HG02610 (cell line): ENCODE data around the gene KCP.

Experiments used
- ATAC-seq: cut with Tn5 transposase; IDR thresholded peaks from one replicate; pipeline ENCODE4 v1.9.1; 2021; ENCODE audit warnings: mild to moderate bottlenecking, moderate library complexity; ENCODE audit not compliant: unreplicated experiment

KCP gene

DNA sequence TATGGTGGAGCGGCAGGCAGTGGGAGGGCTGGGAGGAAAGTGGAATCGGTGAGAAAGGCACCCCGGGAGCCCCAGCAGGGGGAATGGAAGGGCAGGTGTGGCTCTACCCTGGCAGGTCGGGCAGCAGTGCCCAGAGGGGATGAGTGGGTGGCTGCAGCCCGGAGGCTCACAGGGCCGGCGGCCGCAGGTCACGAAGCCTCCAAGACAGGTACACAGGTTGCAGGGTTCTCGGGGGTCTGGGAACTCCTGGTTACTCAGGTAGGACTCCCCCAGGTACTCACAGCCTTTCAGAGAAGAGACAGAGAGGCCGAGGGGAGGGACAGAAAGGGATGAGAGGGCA lies 21.8 kb downstream of the KCP start:
- no peak for ATAC-seq

DNA sequence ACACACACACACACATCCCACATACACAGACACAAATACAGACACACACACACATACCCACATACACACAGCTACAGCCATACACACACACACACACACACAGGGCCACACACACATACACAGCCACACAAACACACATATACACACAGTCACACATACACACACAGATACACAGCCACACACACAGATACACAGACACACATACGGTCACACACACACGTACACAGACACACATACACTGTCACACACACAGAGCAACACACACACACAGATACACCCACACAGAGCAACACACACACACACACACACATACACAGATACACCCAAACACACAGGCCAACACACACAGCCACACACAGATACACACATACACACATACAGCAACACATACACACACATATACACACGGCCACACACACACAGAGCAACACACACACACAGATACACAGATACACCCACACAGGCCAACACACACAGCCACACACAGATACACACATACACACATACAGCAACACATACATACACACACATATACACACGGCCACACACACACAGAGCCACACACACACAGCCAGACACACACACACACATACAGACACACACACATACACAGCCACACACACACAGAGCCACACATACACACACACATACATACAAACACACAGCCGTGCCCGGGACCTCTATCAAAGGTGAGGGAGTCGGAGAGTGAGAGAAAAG lies 22.3 kb downstream of the KCP start:
- no peak for ATAC-seq

DNA sequence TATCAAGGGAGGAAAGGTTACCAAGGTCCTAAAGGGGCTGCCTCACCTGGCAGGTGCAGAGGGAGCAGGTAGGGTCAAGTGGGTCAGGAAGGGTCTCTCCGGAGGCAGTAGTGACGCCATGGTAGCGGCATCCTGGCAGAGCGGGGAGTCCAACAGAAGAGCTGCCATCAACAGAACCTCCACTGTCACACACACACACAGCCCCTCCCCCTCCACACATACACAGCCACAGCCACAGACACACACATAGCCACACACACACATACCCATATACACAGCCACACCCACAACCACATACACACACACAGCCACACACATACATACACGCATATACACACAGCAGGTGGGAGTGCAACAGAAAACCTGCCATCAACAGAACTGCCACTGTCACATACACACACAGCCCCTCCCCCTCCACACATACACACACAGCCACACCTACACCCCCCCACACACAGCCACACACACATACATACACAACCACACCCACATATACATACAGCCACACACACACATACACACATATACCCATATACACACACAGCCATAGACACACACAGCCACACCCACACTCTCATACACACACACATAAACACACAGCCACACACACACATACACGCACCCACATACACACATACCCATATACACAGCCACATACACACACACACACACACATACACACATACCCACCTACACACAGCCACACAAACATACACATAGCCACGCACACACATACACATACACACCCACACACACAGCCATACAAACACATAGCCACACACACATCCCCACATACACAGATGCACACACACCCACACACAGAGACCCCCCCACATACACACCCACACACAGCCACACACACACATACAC lies 23.1 kb downstream of the KCP start:
- no peak for ATAC-seq

- no peak for ATAC-seq
Measured at GRCh38 chr7:128886391-128887168, 23.9 kb downstream of the KCP start.

DNA sequence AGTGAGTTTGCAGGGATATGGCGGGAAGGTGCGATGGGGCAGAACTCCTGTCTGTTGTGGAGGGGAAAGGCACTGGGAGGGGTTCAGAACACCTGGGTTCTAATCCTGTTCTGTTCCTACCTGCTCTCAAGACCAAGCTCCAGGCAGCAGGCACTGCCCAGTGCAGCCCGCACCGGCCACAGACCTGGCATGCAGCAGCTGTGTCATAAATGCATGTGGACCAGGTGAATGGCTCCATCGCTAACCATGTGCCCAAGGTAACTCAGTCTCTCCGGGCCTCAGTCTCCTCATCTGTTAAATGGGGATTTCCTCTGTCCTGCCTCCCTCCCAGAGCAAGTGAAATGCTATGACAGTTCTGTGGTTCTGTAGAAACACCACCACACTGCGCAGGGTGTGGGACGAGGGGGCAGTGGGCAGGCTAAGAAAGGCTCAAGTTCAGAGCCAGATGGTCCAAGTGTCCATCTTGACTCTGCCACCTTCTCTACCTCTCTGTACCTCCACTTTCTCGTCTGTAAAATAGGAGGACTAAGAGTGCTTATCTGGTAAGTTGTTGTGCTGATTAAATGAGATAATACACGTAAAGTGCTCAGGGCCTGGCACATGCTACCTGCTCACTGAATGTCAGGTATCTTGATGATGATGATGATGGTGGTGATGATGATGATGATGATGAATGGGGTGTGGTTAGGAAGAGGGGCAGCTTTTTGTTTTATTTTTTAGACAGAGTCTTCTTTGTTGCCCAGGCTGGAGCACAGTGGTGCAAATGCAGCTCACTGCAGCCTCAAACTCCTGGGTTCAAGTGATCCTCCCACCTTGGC lies 24.9 kb downstream of the KCP start:
- ATAC-seq, result no peak

DNA sequence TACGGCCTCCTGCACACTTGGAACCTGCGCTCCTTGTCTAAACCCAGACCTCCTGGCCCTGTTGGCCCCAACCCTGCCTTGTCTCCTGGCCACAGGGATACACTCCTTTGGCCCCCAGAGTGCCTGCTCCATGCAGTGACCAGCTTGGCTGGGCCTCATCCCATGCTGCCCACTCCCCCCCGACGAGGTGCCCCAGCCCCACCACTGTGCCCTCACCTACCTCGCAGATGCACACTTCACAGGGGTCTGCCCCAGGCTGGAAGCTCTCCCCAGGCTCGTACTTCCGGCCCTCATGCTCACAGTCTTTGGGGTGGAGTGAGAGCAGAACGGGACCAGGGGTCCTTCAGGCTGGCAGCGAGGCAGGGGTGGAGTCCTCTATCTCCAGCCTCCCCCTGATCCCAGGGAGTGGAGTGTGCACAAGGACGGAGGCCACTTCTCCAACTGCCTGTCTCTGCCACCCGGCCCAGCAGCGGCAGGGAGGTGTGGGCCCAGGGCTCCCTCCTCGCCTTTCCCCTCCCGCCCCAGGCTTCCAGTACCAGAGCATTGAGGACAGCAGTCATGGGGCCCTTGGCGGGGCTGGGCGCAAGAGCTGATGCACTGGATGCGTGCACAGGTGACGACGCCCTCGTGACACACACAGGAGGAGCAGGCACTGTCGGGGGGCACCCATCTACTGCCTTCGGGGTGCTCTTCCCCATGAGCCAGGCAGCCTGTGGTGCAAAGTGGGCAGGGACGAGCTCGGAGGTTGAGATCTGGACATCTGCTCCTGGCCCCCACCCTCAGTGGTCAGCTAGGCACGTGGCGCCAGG lies 25.7 kb downstream of the KCP start:
- ATAC-seq, result no peak

DNA sequence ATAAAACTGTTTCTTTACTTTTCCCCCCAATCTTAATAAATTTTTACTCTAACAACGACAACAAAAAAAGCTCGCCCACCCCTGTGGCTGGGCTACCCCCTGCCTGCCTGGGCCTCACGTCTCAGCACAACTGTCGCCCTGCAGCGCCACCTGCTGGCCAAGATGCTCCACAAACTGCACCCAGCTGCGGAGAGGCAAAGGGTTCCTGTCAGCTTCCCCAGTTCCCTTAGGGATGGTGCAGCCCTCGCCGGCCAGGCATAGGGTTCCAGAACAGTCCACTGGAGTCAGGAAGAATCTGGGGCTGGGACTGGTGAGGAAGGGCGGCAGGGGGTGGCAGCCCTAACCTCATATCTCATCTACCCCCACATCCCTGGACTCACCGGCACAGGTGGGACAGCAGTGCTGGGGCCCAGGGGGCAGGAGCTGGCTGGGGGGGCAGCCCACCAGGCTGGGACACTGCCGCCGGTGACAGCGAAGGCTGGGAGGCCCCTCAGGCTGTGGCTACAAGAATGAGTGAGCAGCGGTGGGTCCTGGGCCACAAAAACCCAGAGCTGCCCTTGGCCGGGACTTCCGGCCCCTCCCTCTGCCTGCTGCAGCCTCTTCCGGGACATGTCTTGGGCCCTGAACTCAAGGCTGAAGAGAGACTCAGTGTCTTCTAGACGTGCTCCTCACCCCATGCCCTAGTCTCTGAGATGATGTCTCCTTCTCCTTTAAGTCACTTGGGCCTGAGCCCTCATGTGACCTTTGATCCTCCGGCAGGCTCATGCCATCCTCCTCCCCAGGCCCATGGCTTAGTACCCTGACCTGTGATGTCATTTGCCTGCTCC lies 26.7 kb downstream of the KCP start:
- peak; percentile 72 for ATAC-seq

- ATAC-seq, result no peak
Measured at GRCh38 chr7:128882134-128882533, 28.4 kb downstream of the KCP start.

DNA sequence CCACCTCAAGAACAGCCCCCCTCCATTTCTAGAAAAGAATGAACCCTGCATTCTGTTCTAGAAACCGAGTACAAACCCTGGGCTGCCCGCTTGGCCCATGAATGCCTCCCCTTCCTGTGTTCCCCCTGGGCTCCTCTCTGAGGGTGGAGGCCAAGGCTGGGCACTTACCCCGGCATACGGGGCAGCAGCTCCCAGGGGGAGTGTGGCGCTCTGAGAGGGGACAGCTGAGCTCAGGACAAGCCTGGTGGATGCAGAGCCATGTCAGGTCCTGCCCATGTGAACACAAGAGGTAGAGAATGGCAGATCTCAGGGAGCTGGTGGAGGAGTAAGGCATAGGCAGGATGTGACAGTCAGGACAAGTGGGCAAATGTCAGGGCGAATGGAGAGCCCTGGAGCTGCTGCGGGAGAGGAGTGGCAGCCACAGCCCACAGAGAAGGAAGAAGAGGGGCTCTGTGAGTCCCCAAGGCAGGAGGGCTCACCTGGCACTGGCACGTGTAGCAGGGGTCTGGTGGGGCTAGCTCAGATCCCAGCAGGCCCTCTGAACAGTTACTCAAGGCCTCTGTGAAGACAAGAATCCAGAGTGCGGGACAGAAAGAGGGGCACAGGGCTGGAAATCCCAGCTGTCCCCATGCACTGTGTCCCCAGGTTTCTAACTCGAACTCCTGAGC lies 28.9 kb downstream of the KCP start:
- no peak for ATAC-seq

DNA sequence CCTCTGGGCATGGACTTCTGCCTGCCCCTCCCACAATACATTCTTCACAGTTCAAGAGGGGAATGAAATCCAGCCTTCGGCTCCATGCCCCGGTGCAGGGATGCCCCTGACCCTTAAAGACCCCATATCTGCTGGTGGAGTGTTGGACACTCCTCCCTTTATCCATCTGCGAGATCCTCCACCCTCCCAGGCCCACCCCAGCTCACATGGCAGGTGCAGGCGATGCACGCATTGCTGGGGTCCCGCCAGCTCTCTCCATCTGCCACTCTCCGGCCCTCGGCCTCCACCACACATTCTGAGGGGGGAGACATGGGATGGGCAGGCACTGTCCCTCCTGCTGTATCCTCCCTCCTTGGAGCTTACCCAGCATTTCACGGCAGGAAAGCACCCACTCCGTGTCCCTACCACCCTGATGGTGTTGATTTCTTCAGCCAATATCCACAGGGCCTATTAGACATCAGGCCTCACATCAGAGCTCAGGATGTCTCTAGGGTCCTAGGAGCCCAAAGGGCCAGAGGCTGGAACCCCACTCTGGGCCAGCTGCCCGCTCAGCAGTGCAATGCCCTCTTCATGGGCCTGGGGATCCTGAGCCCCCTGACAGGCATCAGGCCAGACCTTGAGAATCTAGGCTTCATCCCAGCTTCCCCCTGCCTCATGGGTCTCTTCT lies 29.6 kb downstream of the KCP start:
- no peak for ATAC-seq

- no peak for ATAC-seq
Measured at GRCh38 chr7:128879939-128880746, 30.4 kb downstream of the KCP start.

- ATAC-seq, result no peak
Measured at GRCh38 chr7:128879461-128879938, 31.0 kb downstream of the KCP start.

DNA sequence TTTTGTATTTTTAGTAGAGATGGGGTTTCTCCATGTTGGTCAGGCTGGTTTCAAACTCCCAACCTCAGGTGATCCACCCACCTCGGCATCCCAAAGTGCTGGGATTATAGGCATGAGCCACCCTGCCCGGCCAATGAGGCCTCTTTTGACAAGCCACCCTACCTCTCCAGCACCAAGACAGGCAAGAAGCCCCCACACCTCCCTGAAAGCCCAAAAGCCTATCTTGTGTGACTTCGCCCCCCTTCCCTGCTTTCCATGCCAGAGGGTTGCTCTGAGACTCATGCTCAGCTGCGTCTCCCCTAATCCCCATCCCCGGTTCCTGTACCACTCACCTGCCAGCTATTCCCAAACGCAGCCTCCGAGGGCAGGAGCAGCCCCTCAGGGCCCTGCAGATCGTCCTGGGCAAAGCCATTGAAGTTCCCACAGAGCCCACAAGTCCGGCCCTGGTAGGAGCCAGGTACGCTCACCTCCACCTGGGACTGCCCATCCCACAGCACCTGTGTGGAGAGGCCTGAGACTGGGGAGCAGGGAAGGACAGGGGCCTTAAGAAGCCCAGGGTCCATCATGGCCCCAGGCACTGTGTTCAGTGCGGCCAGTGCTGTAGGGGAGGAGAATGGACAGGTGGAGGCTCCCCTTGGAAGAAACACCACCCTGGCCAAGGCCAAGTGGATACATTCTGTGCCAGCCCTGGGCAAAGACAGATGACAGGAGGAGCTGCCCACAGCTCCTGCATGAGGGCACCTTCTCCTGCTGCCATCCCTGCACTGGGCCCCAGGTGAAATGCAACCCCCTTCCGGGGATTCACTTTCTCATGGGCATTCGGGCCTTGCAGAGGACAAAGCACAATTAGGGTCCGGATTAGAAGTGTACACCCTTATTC lies 32.0 kb downstream of the KCP start:
- no peak for ATAC-seq

DNA sequence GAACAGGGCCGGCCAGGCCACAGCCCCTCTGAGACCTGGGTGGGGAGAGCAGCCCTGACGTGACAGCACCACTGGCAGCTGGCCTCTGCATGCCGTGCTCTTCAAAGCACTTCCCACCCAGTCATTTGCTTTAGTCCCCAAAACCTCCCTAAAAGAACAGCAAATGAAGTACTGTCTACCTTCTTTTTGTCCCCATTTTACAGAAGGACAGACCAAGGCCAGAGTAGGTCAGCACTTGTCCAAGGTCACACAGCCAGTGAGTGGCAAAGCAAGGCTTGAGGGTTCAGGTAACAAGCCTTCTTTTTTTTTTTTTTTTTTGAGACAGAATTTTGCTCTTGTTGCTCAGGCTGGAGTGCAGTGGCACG lies 32.8 kb downstream of the KCP start:
- no peak for ATAC-seq

DNA sequence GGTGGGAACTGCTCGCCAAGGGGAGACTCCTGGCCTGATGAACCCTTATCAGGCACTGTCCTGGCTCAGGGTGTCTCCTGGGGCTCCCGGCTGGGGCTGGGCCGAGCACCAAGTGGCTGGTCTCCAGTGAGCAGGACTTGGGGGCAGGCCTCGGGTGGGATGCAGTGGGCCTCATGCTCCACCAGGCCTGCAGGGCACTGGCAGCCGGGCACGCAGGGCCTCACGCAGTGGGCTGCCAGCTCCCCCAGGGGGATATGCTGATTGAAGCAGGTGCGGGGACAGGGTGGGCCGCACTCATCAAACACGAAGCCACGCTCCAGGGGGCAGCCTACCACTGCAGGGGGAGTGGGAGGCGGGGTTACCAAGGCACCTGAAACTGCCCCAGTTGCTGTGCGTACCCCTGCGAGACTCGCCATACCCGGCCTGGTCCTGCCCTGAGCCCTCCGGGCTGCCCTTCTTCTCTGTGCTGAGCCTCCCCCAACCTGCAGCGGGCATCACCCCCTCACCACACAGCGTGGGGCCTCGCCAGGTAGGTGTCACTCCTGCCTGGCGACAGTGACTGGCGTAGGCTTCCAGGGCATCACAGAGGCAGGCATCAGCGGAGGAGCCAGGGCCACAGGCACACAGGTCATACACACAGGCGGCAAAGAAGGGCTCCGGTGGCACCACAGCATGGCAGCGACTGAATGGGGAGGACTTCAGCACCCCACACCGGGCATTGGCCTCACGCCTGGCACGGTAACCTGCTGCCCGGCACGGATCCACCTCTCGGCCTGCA lies 33.3 kb downstream of the KCP start:
- ATAC-seq, result no peak
